Measurements from ENCODE around the gene SLC17A9. TPM values are rescaled to one million over a fixed set of nuclear protein-coding genes. Genes with fewer than 3 reads are reported as not detected.

Gene SLC17A9
- total RNA-seq, 1 experiment from 2014 or later, result 37.6 TPM

DNA sequence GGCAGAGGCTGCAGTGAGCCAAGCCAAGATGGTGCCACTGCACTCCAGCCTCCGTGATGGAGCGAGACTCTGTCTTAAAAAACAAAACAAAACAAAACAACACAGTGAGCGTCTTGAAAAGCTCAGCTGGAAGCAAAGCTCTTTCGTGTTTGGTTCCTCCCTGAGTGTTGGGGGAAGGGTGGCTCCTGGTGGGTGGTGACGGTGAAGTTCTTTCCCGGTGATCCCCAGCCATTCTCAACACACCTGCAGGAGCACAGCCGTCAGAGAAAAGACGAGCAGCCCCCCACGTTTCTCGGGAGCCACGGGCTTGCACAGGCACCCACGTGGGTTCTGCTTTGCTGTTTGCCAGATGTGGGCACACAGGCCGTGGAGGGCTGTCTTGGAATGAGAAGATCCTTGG lies 51.0 kb downstream of the SLC17A9 start:
- Histone ChIP-seq H3K4me1 (ENCODE audit: control insufficient read depth in 1 of 2, insufficient read depth in 2 of 2, low read length in 2 of 2) (no peaks in the 10 kb centered on the region), H3K4me2 (ENCODE audit: low read length) (no peak overlapping the region), H3K4me3 (replicated peaks in 1 of 2; ENCODE audit: low read depth in 1 of 2, low read length in 2 of 2) (no peak overlapping the region), H3K9me3 (ENCODE audit: control insufficient read depth in 1 of 2, insufficient read depth in 1 of 2, low read depth in 1 of 2, low read length in 2 of 2) (no peaks in the 10 kb centered on the region), H4K20me1 (ENCODE audit: insufficient read depth) (no peaks in the 10 kb centered on the region), H3K79me2 (ENCODE audit: insufficient read depth, low read length) (no peaks in the 10 kb centered on the region), H3K9ac (ENCODE audit: low read length) (no peak overlapping the region), H3K27ac (ENCODE audit: low read depth, low read length) (no peak overlapping the region), H3K9me2 (ENCODE audit: insufficient read depth) (no peaks in the 10 kb centered on the region; the same call in 1 of the 2 replicates), H3K27me3 (ENCODE audit: insufficient read depth, low read length) (no peaks in the 10 kb centered on the region), H3K36me3 (ENCODE audit: control insufficient read depth in 1 of 2, insufficient read depth in 2 of 2, low read length in 2 of 2) (no peaks in the 10 kb centered on the region), H2AFZ (ENCODE audit: low read depth, low read length, poor library complexity, severe bottlenecking) (no peak overlapping the region)
- DNase-seq (ENCODE audit: low read depth, low spot score) (no peak), ATAC-seq (no peak)
- ChIA-PET CTCF (interaction anchor here (1.2 kb wide), 1 partner anchor 31 kb away, joined by 3 read pairs; no protein-coding TSS in a partner anchor), POLR2A (no interaction called here), RAD21 (ENCODE audit: low non-redundant PET in 1 of 2, low total read pairs in 2 of 2, uncharacterized antibody in 2 of 2, unreplicated experiment in 2 of 2) (no interaction called here)
- TF ChIP-seq ZFX (IDR thresholded peaks at IDR 0.05) (no peak), SRF (IDR thresholded peaks at IDR 0.05; ENCODE audit: low read depth) (no peak), JUND (IDR thresholded peaks at IDR 0.05) (no peak), MAX (IDR thresholded peaks at IDR 0.05) (no peak), ZNF274 (IDR thresholded peaks at IDR 0.05; ENCODE audit: low read depth, low read length) (no peak), EZH2 (IDR thresholded peaks at IDR 0.05) (no peak), SP1 (IDR thresholded peaks at IDR 0.05; ENCODE audit: low read depth) (no peak), EGR1 (IDR thresholded peaks at IDR 0.05; ENCODE audit: low read depth) (no peak)
- intact Hi-C loops (cut with micrococcal nuclease), result no loop called here
- BruUV-seq (replicated peaks), result no TSS peak

DNA sequence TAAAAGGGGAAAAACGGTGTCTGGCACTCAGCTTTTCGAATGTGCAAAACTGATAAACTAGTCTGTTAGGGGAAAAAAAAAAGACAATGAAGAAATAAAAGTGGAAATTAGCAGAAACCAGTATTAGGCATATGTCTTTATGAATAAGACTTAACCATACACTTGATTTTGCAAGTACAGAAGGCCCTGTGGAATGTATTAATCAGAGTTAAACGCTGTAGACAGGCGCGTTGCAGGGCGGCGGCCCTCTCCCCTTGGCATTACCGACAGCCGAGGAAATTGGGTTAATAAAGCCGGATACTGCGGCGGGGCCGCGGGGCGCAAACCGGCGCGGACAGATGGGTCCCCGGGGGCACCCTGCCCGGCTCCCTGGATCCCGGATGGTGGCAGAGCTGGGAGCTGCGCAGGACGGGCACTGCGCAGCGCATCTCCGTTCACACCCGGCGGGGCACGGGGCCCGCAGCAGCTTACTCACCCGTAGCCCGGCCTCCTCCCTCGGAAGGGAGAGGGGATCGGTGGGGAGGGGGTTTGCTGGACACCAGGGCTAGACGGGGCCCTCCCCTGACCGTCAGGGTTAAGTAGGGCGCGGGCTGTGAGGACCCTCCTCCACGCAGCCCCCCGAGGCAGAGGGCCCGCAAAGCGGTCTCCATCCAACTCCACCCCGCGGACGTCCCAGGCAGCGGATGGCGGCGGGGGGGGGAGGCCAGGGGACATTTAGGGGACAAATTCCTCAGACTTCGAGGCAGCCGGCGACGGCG lies 52.3 kb downstream of the SLC17A9 start:
- Histone ChIP-seq H3K4me3 (replicated peaks in 1 of 2; ENCODE audit: low read depth in 1 of 2, low read length in 2 of 2) (no peak overlapping the region), H3K9me2 (ENCODE audit: insufficient read depth) (no peaks in the 10 kb centered on the region; the same call in 1 of the 2 replicates), H4K20me1 (ENCODE audit: insufficient read depth) (no peaks in the 10 kb centered on the region), H3K79me2 (ENCODE audit: insufficient read depth, low read length) (no peaks in the 10 kb centered on the region), H3K27ac (ENCODE audit: low read depth, low read length) (no peak overlapping the region), H3K4me1 (ENCODE audit: control insufficient read depth in 1 of 2, insufficient read depth in 2 of 2, low read length in 2 of 2) (peaks cover 0 to 9% of the 10 kb centered on the region in 2 experiments; a peak in 1 of 4 replicates), H3K9me3 (ENCODE audit: control insufficient read depth in 1 of 2, insufficient read depth in 1 of 2, low read depth in 1 of 2, low read length in 2 of 2) (no peaks in the 10 kb centered on the region), H3K4me2 (ENCODE audit: low read length) (no peak overlapping the region), H3K9ac (ENCODE audit: low read length) (no peak overlapping the region), H3K27me3 (ENCODE audit: insufficient read depth, low read length) (no peaks in the 10 kb centered on the region), H3K36me3 (ENCODE audit: control insufficient read depth in 1 of 2, insufficient read depth in 2 of 2, low read length in 2 of 2) (no peaks in the 10 kb centered on the region), H2AFZ (ENCODE audit: low read depth, low read length, poor library complexity, severe bottlenecking) (no peak overlapping the region)
- no TSS peak for BruUV-seq (replicated peaks)
- DNase-seq (ENCODE audit: low read depth, low spot score) (no peak), ATAC-seq (no peak)
- POLR2A ChIA-PET, result no interaction called here
- RAD21 ChIA-PET (ENCODE audit: low non-redundant PET in 1 of 2, low total read pairs in 2 of 2, uncharacterized antibody in 2 of 2, unreplicated experiment in 2 of 2), result no interaction called here
- intact Hi-C loops (cut with micrococcal nuclease), result loop anchor here (1.0 kb wide), 1 partner anchor 129 kb away; no protein-coding TSS in a partner anchor
- CTCF ChIA-PET, result interaction anchor here (1.2 kb wide), 1 partner anchor 32 kb away, joined by 3 read pairs; no protein-coding TSS in a partner anchor
- TF ChIP-seq POLR2AphosphoS5 (IDR thresholded peaks at IDR 0.05; ENCODE audit: low read depth, low read length) (no peak), FOSL1 (IDR thresholded peaks at IDR 0.05; ENCODE audit: low read depth) (no peak), ELF1 (IDR thresholded peaks at IDR 0.05; ENCODE audit: borderline replicate concordance, low read depth) (no peak), POLR2A (IDR thresholded peaks at IDR 0.05; ENCODE audit: borderline replicate concordance, extremely low read depth, insufficient read depth, insufficient read length) (no peak), YY1 (IDR thresholded peaks at IDR 0.05; ENCODE audit: extremely low read depth, insufficient replicate concordance, low read depth, low read length) (no peak), ZNF274 (IDR thresholded peaks at IDR 0.05; ENCODE audit: low read depth, low read length) (no peak), EZH2 (IDR thresholded peaks at IDR 0.05) (no peak), MAX (IDR thresholded peaks at IDR 0.05) (no peak)
